ENCODE results near the gene C14orf119.
A peak's percentile ranks its signal among the peaks of the same experiment; 100 is the strongest.

The C14orf119 gene

DNA sequence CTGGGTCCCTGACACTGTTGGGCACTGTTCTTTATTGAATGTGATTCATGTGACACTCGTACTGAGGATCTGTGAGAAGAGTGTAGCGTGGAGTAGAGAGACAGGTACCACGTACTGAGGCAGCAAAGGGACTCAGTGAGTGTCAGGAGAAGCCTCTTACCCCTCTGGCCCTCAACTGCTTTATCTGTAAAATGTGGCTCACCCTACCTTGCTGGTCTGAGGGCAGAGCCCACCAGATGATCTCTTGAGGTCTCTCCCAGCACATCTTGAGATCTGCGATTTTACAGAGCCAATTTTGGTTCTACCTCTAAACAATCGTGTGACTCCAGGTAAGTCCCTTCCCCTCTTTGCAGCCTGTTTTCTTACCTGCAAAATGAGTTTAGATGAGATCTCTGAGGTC lies 20.6 kb downstream of the C14orf119 start:
- Histone ChIP-seq H3K4me3 (ENCODE audit: low read depth in 1 of 2, low read length in 2 of 2) (no peak overlapping the region), H3K27ac (ENCODE audit: low read depth, low read length) (no peak overlapping the region), H3K36me3 (ENCODE audit: insufficient read depth, low read length) (no peaks in the 10 kb centered on the region), H3K9ac (ENCODE audit: low read length) (no peak overlapping the region), H3K27me3 (ENCODE audit: control insufficient read depth in 1 of 2, insufficient read depth in 2 of 2, low read length in 2 of 2) (peaks cover 0 to 15% of the 10 kb centered on the region in 2 donors), H3K4me1 (ENCODE audit: insufficient read depth, low read length) (peaks cover under 1% of the 10 kb centered on the region), H3K9me3 (ENCODE audit: low read length) (no peaks in the 10 kb centered on the region)

DNA sequence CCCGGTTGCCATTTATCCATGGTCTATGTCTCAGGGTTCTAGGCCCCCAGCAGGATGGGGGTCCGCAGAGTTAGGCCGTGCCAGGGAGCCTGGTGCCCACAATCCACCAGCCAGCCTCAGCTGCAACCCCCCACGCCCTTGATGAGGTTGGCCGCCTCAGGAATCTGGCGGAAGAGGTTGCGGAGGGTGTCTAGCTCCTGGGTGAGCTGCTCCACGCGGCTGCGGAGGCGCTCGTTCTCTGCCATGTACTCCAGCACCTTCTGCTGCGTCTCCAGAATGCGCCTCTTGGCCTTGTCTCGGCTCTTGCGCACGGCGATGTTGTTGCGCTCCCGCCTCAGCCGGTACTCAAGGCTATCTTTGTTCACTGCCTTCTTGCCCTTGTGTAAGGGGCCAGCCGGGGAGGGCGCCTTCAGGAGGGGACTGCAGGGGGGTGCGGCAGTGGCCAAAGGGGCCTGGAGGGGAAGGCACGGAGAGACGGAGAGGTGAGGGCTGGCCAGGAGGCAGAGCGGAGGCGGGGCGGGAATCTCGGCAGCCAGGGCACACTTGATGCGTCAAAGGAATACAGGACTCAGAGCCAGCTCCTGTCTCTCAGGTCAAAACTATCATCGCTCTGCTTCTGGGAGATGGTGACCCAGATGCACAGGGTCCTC lies 22.2 kb downstream of the C14orf119 start:
- Histone ChIP-seq H3K27ac (ENCODE audit: low read depth, low read length) (no peak overlapping the region), H3K9ac (ENCODE audit: low read length) (no peak overlapping the region), H3K9me3 (ENCODE audit: low read length) (no peaks in the 10 kb centered on the region), H3K4me1 (ENCODE audit: insufficient read depth, low read length) (peaks cover 9% of the 10 kb centered on the region), H3K27me3 (ENCODE audit: control insufficient read depth in 1 of 2, insufficient read depth in 2 of 2, low read length in 2 of 2) (peaks cover 0 to 15% of the 10 kb centered on the region in 2 donors), H3K4me3 (ENCODE audit: low read depth in 1 of 2, low read length in 2 of 2) (no peak overlapping the region), H3K36me3 (ENCODE audit: insufficient read depth, low read length) (no peaks in the 10 kb centered on the region)

DNA sequence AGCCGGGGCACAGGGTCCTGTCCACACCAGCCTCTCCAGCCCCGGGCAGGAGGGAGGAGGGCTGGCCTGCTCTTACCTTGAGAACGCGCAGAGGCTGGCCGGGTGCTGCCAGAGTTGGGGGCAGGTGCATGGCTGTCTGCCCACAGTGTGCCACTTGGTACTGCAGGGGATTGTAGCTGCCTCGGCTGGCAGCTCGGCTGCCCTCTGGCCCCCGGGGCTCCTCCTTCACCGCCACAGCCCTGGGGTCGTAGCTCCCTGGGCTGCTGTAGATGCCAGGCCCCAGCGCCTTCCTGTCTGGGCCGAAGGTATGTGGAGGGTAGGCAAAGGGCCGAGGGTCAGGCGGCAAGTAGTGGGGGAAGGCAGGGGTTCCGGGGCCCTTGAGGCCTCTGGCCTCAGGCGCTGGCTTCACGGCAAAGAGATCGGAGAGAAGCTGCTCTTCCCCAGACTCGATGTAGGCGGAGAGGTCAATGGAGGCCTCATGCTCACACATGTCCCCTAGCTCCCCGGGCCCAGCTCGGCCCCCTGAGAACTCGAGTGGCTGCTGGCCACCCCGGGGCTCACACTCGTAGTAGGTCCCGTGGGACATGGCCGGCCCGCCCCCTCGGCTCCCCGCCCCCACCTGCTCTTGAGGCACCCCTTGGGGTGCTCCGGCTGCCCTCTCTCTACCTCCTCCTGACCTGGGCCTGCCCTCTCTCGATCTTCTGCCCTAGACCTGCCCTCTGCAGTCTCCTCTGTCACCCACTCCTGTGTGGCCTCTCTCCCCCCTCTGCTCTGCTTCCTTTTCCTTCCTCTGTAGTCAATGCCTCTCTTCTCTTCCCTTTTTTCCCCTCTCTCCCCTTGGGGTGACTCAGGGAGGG lies 23.4 kb downstream of the C14orf119 start, which contains the start of gene CEBPE:
Gene CEBPE (minus strand): TSS at position 750 of the 857 bp plus-strand sequence. CDS start 164 bp downstream, at position 586.
- H3K9ac ChIP-seq (ENCODE audit: low read length): no peak within 1 kb of the TSS

DNA sequence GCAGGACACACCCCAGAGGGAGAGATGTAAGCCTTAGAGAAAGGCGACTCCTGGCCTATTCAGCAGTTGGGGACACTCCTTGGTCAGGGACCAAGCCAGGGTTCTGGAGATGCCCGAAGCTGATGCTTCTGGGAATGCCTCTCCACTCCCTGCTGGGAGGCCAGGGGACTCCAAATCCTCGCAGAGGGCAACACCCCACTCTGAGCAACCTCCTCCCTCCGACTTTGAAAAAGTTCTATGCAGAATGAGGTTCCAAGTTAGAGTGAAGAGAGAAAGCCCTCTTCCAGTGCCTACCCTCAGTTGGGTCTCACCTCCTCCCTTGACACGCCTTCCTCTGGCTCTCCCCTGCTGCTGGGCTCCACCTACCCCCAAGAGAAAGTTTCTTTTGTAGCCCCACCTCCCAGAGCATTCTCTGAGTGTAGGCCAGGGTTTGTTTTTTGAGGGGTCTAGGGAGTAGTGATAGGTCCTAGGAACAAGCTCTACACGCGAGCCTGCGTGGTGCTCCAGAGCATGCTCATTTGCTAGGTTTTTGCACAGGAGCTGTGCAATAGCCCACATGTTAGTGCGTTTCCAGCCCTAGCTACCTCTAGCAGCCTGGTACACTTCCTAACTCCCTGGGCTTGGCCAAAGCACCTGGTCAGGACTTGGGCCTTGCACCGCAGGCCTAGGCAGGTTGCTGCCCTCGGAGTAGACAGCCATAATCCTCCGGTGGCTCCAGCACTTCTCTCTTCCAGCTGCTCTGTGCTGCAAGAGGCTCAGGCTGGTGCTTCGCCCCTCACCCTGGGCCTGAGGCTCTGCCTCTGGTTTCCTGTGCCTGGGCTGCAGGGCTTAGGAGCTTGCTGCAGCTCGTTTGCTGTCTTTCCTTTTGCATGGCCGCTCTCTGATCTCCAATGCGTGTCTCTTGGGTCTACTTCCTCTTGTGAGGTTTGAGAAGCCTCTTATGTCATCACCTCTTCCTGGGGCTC lies 24.3 kb downstream of the C14orf119 start:
- no peak overlapping the region for H3K9ac ChIP-seq (ENCODE audit: low read length)
- peaks cover 9% of the 10 kb centered on the region for H3K4me1 ChIP-seq (ENCODE audit: insufficient read depth, low read length)
- no peaks in the 10 kb centered on the region for H3K36me3 ChIP-seq (ENCODE audit: insufficient read depth, low read length)
- no peak overlapping the region for H3K27ac ChIP-seq (ENCODE audit: low read depth, low read length)
- H3K9me3 ChIP-seq (ENCODE audit: low read length): no peaks in the 10 kb centered on the region
- peaks cover 0 to 8% of the 10 kb centered on the region in 2 donors for H3K27me3 ChIP-seq (ENCODE audit: control insufficient read depth in 1 of 2, insufficient read depth in 2 of 2, low read length in 2 of 2)
- H3K4me3 ChIP-seq (ENCODE audit: low read depth in 1 of 2, low read length in 2 of 2): no peak overlapping the region

More for the DNA sequence above, 23.4 kb downstream of the C14orf119 start, which contains the start of gene CEBPE:
- peaks cover 9% of the 10 kb centered on the region for H3K4me1 ChIP-seq (ENCODE audit: insufficient read depth, low read length)
- H3K36me3 ChIP-seq (ENCODE audit: insufficient read depth, low read length): no peaks in the 10 kb centered on the region
- no peaks in the 10 kb centered on the region for H3K9me3 ChIP-seq (ENCODE audit: low read length)
- H3K27ac ChIP-seq (ENCODE audit: low read depth, low read length): no peak within 1 kb of the TSS
- no peak within 1 kb of the TSS for H3K4me3 ChIP-seq (ENCODE audit: low read depth in 1 of 2, low read length in 2 of 2)
- peaks cover 0 to 15% of the 10 kb centered on the region in 2 donors for H3K27me3 ChIP-seq (ENCODE audit: control insufficient read depth in 1 of 2, insufficient read depth in 2 of 2, low read length in 2 of 2)

DNA sequence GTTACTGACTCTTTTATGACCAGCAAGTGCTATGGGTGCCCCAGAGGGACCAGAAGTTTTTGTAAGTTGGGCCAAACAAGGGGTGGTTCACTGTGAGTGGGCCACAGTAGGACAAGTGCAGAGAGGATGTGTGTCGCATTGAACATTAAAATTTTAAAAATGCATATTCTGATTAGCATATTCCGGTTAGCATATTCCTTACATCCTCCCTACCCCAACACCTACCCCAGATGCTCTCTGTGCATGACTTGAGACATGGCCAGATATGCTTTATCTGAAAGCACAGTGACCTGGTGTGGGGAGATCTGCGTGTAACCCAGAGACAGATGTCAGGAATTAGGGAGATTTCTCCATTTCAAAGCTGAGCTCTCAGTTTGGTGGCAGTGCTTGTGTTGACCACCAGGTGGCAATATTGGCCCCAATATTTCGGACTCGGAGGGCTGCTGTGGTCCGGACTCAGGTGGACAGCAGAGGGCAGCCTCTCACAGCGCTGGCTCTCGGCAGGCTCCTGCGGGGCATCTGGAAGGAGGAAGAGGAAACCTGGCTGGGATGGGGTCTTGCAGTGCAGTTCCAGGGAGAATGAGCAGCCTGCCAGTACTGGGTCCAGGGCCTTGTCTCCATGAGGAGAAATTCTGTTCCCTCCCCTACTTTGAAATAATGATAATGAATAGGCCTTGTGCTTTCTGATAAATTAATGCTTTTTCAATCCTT lies 25.4 kb downstream of the C14orf119 start:
- Histone ChIP-seq H3K27ac (ENCODE audit: low read depth, low read length) (peak overlapping the region; percentile 8), H3K9me3 (ENCODE audit: low read length) (no peaks in the 10 kb centered on the region), H3K4me1 (ENCODE audit: insufficient read depth, low read length) (peaks cover 9% of the 10 kb centered on the region), H3K4me3 (ENCODE audit: low read depth in 1 of 2, low read length in 2 of 2) (no peak overlapping the region), H3K9ac (ENCODE audit: low read length) (no peak overlapping the region), H3K36me3 (ENCODE audit: insufficient read depth, low read length) (no peaks in the 10 kb centered on the region), H3K27me3 (ENCODE audit: control insufficient read depth in 1 of 2, insufficient read depth in 2 of 2, low read length in 2 of 2) (peaks cover 0 to 6% of the 10 kb centered on the region in 2 donors)

DNA sequence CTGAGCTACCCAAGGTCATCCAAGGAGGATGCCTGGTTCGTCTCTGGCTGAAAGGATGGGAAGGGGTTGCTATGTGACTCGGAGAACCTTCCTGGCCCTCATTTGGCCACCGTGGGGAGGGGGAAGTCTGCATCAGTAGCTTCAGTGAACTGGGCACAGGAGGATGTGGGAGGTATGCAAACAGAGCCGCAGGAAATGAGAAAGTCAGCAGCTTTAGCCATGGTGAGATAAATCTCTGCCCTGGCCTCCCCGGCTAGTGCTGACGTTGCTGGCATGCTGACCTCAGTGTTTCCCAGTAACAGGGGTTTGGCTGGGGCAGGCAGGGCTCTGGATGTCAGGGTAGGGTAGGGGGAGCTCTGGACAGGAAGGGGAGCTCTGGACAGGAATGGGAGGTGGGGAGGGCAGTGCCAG lies 26.1 kb downstream of the C14orf119 start:
- peak overlapping the region; percentile 8 for H3K27ac ChIP-seq (ENCODE audit: low read depth, low read length)

DNA sequence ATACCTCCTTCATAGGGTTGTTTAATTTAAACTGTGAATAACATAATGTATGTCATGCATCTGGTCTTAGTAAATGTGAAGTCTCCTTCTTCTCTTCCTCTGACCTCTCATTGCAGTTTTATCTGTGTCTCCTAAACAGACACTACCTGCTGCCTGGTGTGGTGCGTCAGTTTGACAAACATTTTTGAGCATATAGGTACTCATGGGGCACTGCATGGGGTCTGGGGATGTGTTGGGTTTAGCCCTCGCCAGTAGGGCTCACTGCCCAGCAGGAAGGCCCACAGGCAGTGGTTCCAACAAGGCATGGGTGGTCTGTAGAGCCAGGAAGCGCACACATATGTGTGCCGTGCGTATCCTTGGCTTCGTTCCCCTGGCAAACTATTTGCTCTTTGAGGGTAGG lies 26.8 kb downstream of the C14orf119 start:
- no peak overlapping the region for H3K27ac ChIP-seq (ENCODE audit: low read depth, low read length)
- H3K4me1 ChIP-seq (ENCODE audit: insufficient read depth, low read length): peaks cover 9% of the 10 kb centered on the region
- no peaks in the 10 kb centered on the region for H3K9me3 ChIP-seq (ENCODE audit: low read length)
- peaks cover 0 to 6% of the 10 kb centered on the region in 2 donors for H3K27me3 ChIP-seq (ENCODE audit: control insufficient read depth in 1 of 2, insufficient read depth in 2 of 2, low read length in 2 of 2)
- no peaks in the 10 kb centered on the region for H3K36me3 ChIP-seq (ENCODE audit: insufficient read depth, low read length)
- no peak overlapping the region for H3K4me3 ChIP-seq (ENCODE audit: low read depth in 1 of 2, low read length in 2 of 2)
- no peak overlapping the region for H3K9ac ChIP-seq (ENCODE audit: low read length)

More for the DNA sequence above, 26.1 kb downstream of the C14orf119 start:
- peaks cover 9% of the 10 kb centered on the region for H3K4me1 ChIP-seq (ENCODE audit: insufficient read depth, low read length)
- no peak overlapping the region for H3K4me3 ChIP-seq (ENCODE audit: low read depth in 1 of 2, low read length in 2 of 2)
- no peak overlapping the region for H3K9ac ChIP-seq (ENCODE audit: low read length)
- no peaks in the 10 kb centered on the region for H3K9me3 ChIP-seq (ENCODE audit: low read length)
- no peaks in the 10 kb centered on the region for H3K36me3 ChIP-seq (ENCODE audit: insufficient read depth, low read length)
- H3K27me3 ChIP-seq (ENCODE audit: control insufficient read depth in 1 of 2, insufficient read depth in 2 of 2, low read length in 2 of 2): peaks cover 0 to 6% of the 10 kb centered on the region in 2 donors

DNA sequence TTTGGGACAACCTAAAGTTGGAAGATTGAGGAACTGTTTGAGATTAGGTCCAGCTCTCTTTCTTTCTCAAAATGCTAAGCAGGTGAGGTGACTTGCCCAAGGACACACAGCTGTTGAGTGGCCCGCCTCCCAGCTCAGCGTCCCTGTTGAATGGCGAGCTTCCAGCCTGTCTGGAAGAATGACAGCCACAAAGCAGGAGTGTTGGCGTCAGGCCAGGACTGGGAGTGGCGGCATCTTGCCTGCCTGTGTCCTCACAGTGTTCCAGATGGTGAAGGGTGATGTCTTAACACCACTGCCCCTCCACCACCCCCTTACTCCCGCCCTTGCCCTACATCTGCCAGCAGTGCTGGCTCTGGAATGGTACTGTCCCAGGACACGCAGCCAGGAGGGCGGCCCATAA lies 28.1 kb downstream of the C14orf119 start:
- no peaks in the 10 kb centered on the region for H3K36me3 ChIP-seq (ENCODE audit: insufficient read depth, low read length)
- H3K27ac ChIP-seq (ENCODE audit: low read depth, low read length): no peak overlapping the region
- no peaks in the 10 kb centered on the region for H3K9me3 ChIP-seq (ENCODE audit: low read length)
- no peak overlapping the region for H3K4me3 ChIP-seq (ENCODE audit: low read depth in 1 of 2, low read length in 2 of 2)
- peaks cover 0 to 4% of the 10 kb centered on the region in 2 donors for H3K27me3 ChIP-seq (ENCODE audit: control insufficient read depth in 1 of 2, insufficient read depth in 2 of 2, low read length in 2 of 2)
- peaks cover 9% of the 10 kb centered on the region for H3K4me1 ChIP-seq (ENCODE audit: insufficient read depth, low read length)
- H3K9ac ChIP-seq (ENCODE audit: low read length): no peak overlapping the region

DNA sequence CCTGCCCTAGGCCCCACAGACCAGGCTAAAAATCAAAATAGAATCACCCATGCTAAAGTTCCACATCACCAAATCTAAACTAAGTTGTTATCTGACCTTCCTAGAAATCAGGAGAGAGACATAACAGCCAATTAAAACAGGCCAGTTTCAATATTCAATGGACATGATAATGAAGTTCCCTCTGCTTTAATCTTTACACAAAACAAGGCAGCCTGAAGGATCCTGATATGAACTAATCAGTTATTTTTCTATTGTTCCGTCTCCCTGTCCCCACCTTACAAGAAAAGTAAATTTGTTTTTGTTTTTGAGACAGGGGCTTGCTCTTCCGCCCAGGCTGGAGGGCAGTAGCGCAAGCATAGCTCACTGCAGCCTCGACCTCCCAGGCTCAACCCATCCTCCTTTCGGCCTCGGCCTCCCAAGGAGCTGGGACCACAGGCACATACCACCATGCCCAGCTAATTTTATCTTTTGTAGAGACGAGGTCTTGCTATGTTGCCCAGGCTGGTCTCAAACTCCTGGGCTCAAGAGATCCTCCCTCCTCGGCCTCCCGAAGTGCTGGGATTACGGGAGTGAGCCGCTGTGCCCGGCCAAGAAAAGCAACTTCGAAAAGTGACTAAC lies 29.1 kb downstream of the C14orf119 start:
- peaks cover 9% of the 10 kb centered on the region for H3K4me1 ChIP-seq (ENCODE audit: insufficient read depth, low read length)
- H3K9me3 ChIP-seq (ENCODE audit: low read length): no peaks in the 10 kb centered on the region
- H3K36me3 ChIP-seq (ENCODE audit: insufficient read depth, low read length): no peaks in the 10 kb centered on the region
- no peak overlapping the region for H3K4me3 ChIP-seq (ENCODE audit: low read depth in 1 of 2, low read length in 2 of 2)
- H3K27me3 ChIP-seq (ENCODE audit: control insufficient read depth in 1 of 2, insufficient read depth in 2 of 2, low read length in 2 of 2): no peaks in the 10 kb centered on the region
- no peak overlapping the region for H3K9ac ChIP-seq (ENCODE audit: low read length)
- no peak overlapping the region for H3K27ac ChIP-seq (ENCODE audit: low read depth, low read length)

DNA sequence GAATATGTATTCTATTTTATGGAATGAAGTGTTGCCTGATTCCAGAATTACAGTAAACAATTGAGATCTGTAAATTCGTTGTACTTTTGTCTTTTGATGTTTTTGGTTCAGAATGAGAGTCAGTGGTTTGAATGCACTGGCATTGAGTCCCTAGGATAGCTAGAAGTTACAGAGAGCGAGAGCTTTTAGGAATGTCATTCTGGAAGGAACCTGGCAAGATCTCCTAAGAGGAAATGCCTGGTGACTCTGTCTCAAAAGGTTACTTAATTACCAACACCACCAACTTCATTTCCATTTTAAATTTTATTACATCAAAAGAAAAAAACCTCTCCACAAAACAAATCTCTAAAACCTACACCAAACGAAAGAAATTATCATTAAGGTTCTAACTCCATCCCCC lies 29.7 kb downstream of the C14orf119 start:
- no peaks in the 10 kb centered on the region for H3K36me3 ChIP-seq (ENCODE audit: insufficient read depth, low read length)
- H3K9ac ChIP-seq (ENCODE audit: low read length): no peak overlapping the region
- H3K27ac ChIP-seq (ENCODE audit: low read depth, low read length): no peak overlapping the region
- H3K4me3 ChIP-seq (ENCODE audit: low read depth in 1 of 2, low read length in 2 of 2): no peak overlapping the region
- H3K9me3 ChIP-seq (ENCODE audit: low read length): no peaks in the 10 kb centered on the region
- no peaks in the 10 kb centered on the region for H3K27me3 ChIP-seq (ENCODE audit: control insufficient read depth in 1 of 2, insufficient read depth in 2 of 2, low read length in 2 of 2)
- H3K4me1 ChIP-seq (ENCODE audit: insufficient read depth, low read length): peaks cover 9% of the 10 kb centered on the region
